Right cardiac atrium (tissue), 5 donors: ENCODE data around the gene BCORL1. TPM values are rescaled to one million over a fixed set of nuclear protein-coding genes. Genes with fewer than 3 reads are reported as not detected.

ENCODE experiments used
- ATAC-seq, 2 donors: fragments of 200-7000 bp; cut with Tn5 transposase; one replicate each; pipeline versions ENCODE4 v1.8.0 to v1.9.1; 2020; ENCODE audit warnings: moderate library complexity in 2 of 2, mild to moderate bottlenecking in 1 of 2
- DNase-seq, 3 donors: peaks; one replicate each; pipeline ENCODE4 v3.0.0-alpha.2; 2020
- H3K27ac ChIP-seq: one replicate; pipeline ENCODE4 v1.5.1; 2013; ENCODE audit warnings: mild to moderate bottlenecking, low read length, control low read depth, moderate library complexity
- H3K27me3 ChIP-seq: one replicate; pipeline ENCODE4 v1.6.1; 2013; ENCODE audit not compliant: control insufficient read depth, insufficient read depth
- H3K4me1 ChIP-seq: one replicate; pipeline ENCODE4 v1.6.1; 2013; ENCODE audit warnings: low read length; ENCODE audit not compliant: control insufficient read depth, insufficient read depth
- H3K4me3 ChIP-seq: one replicate; pipeline ENCODE4 v1.5.1; 2013; ENCODE audit warnings: low read length, control low read depth
- H3K9me3 ChIP-seq: one replicate; pipeline ENCODE4 v1.6.1; 2013; ENCODE audit warnings: low read length; ENCODE audit not compliant: control insufficient read depth
- WGBS: extraction: QIAGEN DNeasy Blood & Tissue Kit; methylation state at CpG from one replicate; pipeline ENCODE4 v1.1.7; 2013; 5-methylcytosine and 5-hydroxymethylcytosine counted together
- intact Hi-C, 4 donors: fragments of 100-400 bp; cut with DNase I; formaldehyde crosslinking; loops; one replicate each; pipeline versions ENCODE4 v1.11.0 to v1.14.0; 2022 to 2023
- polyA plus RNA-seq: library from polyadenylated mRNA; stranded (reverse); fragments of 200-250 nt; gene quantifications from one replicate; pipeline ENCODE4 v1.2.3, GENCODE V29; 2013
- total RNA-seq, 4 donors: library from RNA; stranded (reverse); fragmentation: NEBNext Ultra II Directional; extraction: Animal tissue kit (Norgen Biotek cat#: 25700); gene quantifications; one replicate each; pipeline ENCODE4 v1.2.1, GENCODE V29; 2021
- donor health status: healthy with polysubstance abuse.
- donor health status: DM: no; HTN: yes; CAD: no.
- donor health status: DM: no; HTN: no; CAD: no.
- donor health status: DM: no; HTN: yes; CAD: no; lungs with severe emphysema.
- donor health status: DM: yes; HTN: yes; CAD: no.

The BCORL1 gene
- total and polyA plus RNA-seq, 5 donors, result 5.0 to 13.8 (median 11.4) TPM

- H3K27me3 ChIP-seq, result no peaks in the 10 kb centered on the region
- ATAC-seq, result no peak
- no peaks in the 10 kb centered on the region for H3K4me1 ChIP-seq
- H3K27ac ChIP-seq, result no peak overlapping the region
- no peaks in the 10 kb centered on the region for H3K9me3 ChIP-seq
- WGBS, result 94% methylated on average over 4 of the region's 4 CpGs
- intact Hi-C loops, result no loop called here
- no peak overlapping the region for H3K4me3 ChIP-seq
- DNase-seq, result no peak
Observed at GRCh38 chrX:130048686-130049222, 66.3 kb downstream of the BCORL1 start.

- Histone ChIP-seq H3K4me3 (no peak overlapping the region), H3K9me3 (no peaks in the 10 kb centered on the region), H3K27me3 (no peaks in the 10 kb centered on the region), H3K4me1 (no peaks in the 10 kb centered on the region), H3K27ac (no peak overlapping the region)
- intact Hi-C loops, result loop anchor here in 2 of 4 donors (10.0 kb wide), 1 partner anchor 125 kb away; no protein-coding TSS in a partner anchor
- ATAC-seq (peak in 1 of 2 donors; percentile 74), DNase-seq (peak; percentile 31 to 80 (median 73))
- 73% methylated on average over 8 of the region's 8 CpGs for WGBS
Observed at GRCh38 chrX:130049821-130050220, 67.4 kb downstream of the BCORL1 start.

- no peaks in the 10 kb centered on the region for H3K4me1 ChIP-seq
- no peak for DNase-seq
- no peak overlapping the region for H3K27ac ChIP-seq
- H3K4me3 ChIP-seq, result no peak overlapping the region
- no peak for ATAC-seq
- no peaks in the 10 kb centered on the region for H3K9me3 ChIP-seq
- WGBS, result 85% methylated on average over 12 of the region's 12 CpGs
- no peaks in the 10 kb centered on the region for H3K27me3 ChIP-seq
- intact Hi-C loops, result loop anchor here in 2 of 4 donors (10.0 kb wide), 1 partner anchor 127 kb away; no protein-coding TSS in a partner anchor
Observed at GRCh38 chrX:130051176-130051845, 68.9 kb downstream of the BCORL1 start.

- ATAC-seq (no peak), DNase-seq (no peak)
- no peaks in the 10 kb centered on the region for H3K27me3 ChIP-seq
- 85% methylated on average over 10 of the region's 10 CpGs for WGBS
- intact Hi-C loops, result loop anchor here in 2 of 4 donors (10.0 kb wide), 1 partner anchor 128 kb away; no protein-coding TSS in a partner anchor
- no peak overlapping the region for H3K4me3 ChIP-seq
- H3K27ac ChIP-seq, result no peak overlapping the region
- H3K4me1 ChIP-seq, result no peaks in the 10 kb centered on the region
- H3K9me3 ChIP-seq, result no peaks in the 10 kb centered on the region
Observed at GRCh38 chrX:130053236-130053635, 70.8 kb downstream of the BCORL1 start.

GRCh38 chrX:130055103-130055502, 72.7 kb downstream of the BCORL1 start:
- 55% methylated on average over 11 of the region's 11 CpGs for WGBS
- no peaks in the 10 kb centered on the region for H3K27me3 ChIP-seq
- H3K4me1 ChIP-seq, result no peaks in the 10 kb centered on the region
- no peak overlapping the region for H3K4me3 ChIP-seq
- no peaks in the 10 kb centered on the region for H3K9me3 ChIP-seq
- peak; percentile 39 to 78 for ATAC-seq
- intact Hi-C loops, result loop anchor here in 2 of 4 donors (10.0 kb wide), 1 partner anchor 130 kb away; no protein-coding TSS in a partner anchor
- peak; percentile 32 to 69 (median 65) for DNase-seq
- no peak overlapping the region for H3K27ac ChIP-seq

- intact Hi-C loops, result loop anchor here in 2 of 4 donors (10.0 kb wide), 1 partner anchor 131 kb away; no protein-coding TSS in a partner anchor
- no peak for DNase-seq
- 81% methylated on average over 18 of the region's 18 CpGs for WGBS
Observed at GRCh38 chrX:130055899-130056298, 73.5 kb downstream of the BCORL1 start.

GRCh38 chrX:130057209-130057608, 74.8 kb downstream of the BCORL1 start:
- H3K27ac ChIP-seq, result no peak overlapping the region
- no peaks in the 10 kb centered on the region for H3K9me3 ChIP-seq
- no peak for ATAC-seq
- no peaks in the 10 kb centered on the region for H3K4me1 ChIP-seq
- H3K4me3 ChIP-seq, result no peak overlapping the region
- DNase-seq, result no peak
- no peaks in the 10 kb centered on the region for H3K27me3 ChIP-seq
- intact Hi-C loops, result loop anchor here in 2 of 4 donors (10.0 kb wide), 1 partner anchor 132 kb away; no protein-coding TSS in a partner anchor
- 76% methylated on average over 9 of the region's 9 CpGs for WGBS

More at GRCh38 chrX:130055899-130056298, 73.5 kb downstream of the BCORL1 start:
- no peaks in the 10 kb centered on the region for H3K9me3 ChIP-seq
- no peak overlapping the region for H3K27ac ChIP-seq
- H3K4me3 ChIP-seq, result no peak overlapping the region
- no peaks in the 10 kb centered on the region for H3K4me1 ChIP-seq
- H3K27me3 ChIP-seq, result no peaks in the 10 kb centered on the region
- ATAC-seq, result no peak

- Histone ChIP-seq H3K4me1 (no peaks in the 10 kb centered on the region), H3K27me3 (no peaks in the 10 kb centered on the region), H3K27ac (no peak overlapping the region), H3K4me3 (no peak overlapping the region), H3K9me3 (no peaks in the 10 kb centered on the region)
- 75% methylated on average over 7 of the region's 7 CpGs for WGBS
- intact Hi-C loops, result loop anchor here in 2 of 4 donors (10.0 kb wide), 1 partner anchor 134 kb away; no protein-coding TSS in a partner anchor
- no peak for DNase-seq
- no peak for ATAC-seq
Observed at GRCh38 chrX:130058652-130059051, 76.2 kb downstream of the BCORL1 start.

- Histone ChIP-seq H3K9me3 (no peaks in the 10 kb centered on the region), H3K4me1 (no peaks in the 10 kb centered on the region), H3K27me3 (no peaks in the 10 kb centered on the region), H3K27ac (peak overlapping the region; percentile 39), H3K4me3 (peak overlapping the region; percentile 71)
- intact Hi-C loops, result loop anchor here in 2 of 4 donors (2.0 to 10.0 kb wide), 3 partner anchors 136 to 456 kb away; no protein-coding TSS in a partner anchor
- DNase-seq (peak; percentile 74 to 93 (median 90)), ATAC-seq (peak; percentile 91 to 95)
- WGBS, result under 1% methylated on average over 79 of the region's 87 CpGs
Observed at GRCh38 chrX:130060122-130061069, 78.0 kb downstream of the BCORL1 start.

GRCh38 chrX:130066975-130067615, 84.7 kb downstream of the BCORL1 start:
- WGBS, result 82% methylated on average over 15 of the region's 15 CpGs
- Histone ChIP-seq H3K9me3 (no peaks in the 10 kb centered on the region), H3K27me3 (no peaks in the 10 kb centered on the region), H3K4me1 (no peaks in the 10 kb centered on the region), H3K4me3 (no peak overlapping the region), H3K27ac (no peak overlapping the region)
- no peak for ATAC-seq
- DNase-seq, result no peak
- intact Hi-C loops, result loop anchor here in 1 of 4 donors (10.0 kb wide), 1 partner anchor 462 kb away; no protein-coding TSS in a partner anchor
